Keratinocyte (primary cell): Measurements from ENCODE around the gene USP8.
"Not testable (repeated sequence)": the region's sequence is repeated elsewhere in the genome, so short reads cannot be mapped to it uniquely, and the experiment has no call there.

Experiments
- EZH2 ChIP-seq: IDR thresholded peaks from one replicate; pipeline ENCODE4 v1.6.1; 2012; ENCODE audit warnings: inconsistent platforms, mild to moderate bottlenecking, low read length, moderate library complexity
- TF ChIP-seq, protein P1 (sequence below), 3 experiments: IDR thresholded peaks in 1 of 3; conservative IDR thresholded peaks in 1 of 3; optimal IDR thresholded peaks in 1 of 3; 2 replicates in 2 of 3; 3 replicates in 1 of 3; pipeline versions ENCODE3 to v1.5.1; 2011; ENCODE audit warnings: low read length in 3 of 3, mild to moderate bottlenecking in 3 of 3, moderate library complexity in 2 of 3, control low read depth in 1 of 3, inconsistent platforms in 1 of 3; ENCODE audit not compliant: insufficient read depth in 2 of 3; ENCODE audit errors: extremely low read depth in 1 of 3

DNA sequence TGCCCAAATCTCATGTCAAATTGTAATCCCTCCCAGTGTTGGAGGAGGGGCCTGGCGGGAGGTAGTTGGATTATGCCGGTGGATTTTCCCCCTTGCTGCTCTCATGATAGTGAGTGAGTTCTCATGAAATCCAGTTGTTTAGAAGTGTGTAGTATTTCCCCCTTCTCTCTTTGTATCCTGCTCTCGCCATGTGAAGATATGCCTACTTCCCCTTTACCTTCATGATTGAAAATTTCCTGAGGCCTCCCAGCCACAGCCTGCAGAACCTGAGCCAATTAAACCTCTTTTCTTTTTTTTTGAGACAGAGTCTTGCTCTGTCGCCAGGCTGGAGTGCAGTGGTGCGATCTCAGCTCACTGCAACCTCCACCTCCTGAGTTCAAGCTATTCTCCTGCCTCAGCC is 41.8 kb upstream of the USP8 start:
- TF ChIP-seq, protein P1, sequence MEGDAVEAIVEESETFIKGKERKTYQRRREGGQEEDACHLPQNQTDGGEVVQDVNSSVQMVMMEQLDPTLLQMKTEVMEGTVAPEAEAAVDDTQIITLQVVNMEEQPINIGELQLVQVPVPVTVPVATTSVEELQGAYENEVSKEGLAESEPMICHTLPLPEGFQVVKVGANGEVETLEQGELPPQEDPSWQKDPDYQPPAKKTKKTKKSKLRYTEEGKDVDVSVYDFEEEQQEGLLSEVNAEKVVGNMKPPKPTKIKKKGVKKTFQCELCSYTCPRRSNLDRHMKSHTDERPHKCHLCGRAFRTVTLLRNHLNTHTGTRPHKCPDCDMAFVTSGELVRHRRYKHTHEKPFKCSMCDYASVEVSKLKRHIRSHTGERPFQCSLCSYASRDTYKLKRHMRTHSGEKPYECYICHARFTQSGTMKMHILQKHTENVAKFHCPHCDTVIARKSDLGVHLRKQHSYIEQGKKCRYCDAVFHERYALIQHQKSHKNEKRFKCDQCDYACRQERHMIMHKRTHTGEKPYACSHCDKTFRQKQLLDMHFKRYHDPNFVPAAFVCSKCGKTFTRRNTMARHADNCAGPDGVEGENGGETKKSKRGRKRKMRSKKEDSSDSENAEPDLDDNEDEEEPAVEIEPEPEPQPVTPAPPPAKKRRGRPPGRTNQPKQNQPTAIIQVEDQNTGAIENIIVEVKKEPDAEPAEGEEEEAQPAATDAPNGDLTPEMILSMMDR (optimal IDR thresholded peaks at IDR 0.05 in 1 of 3, IDR thresholded peaks at IDR 0.05 in 1 of 3, conservative IDR thresholded peaks at IDR 0.05 in 1 of 3; ENCODE audit: extremely low read depth in 1 of 3, insufficient read depth in 2 of 3, low read length in 3 of 3): not testable (repeated sequence)
- TF ChIP-seq EZH2: not testable (repeated sequence)
